Central memory CD8-positive, alpha-beta T cell (primary cell): ENCODE results near the gene GCLC.

ENCODE experiments used
- ATAC-seq: fragments of 150-1000 bp; cut with Tn5 transposase; replicated peaks from 2 replicates; pipeline ENCODE4 v1.10.0; 2022; ENCODE audit warnings: mild to moderate bottlenecking, moderate FRiP score, moderate number of reproducible peaks; ENCODE audit not compliant: poor library complexity, severe bottlenecking; ENCODE audit errors: extremely low read depth
- DNase-seq, 2 donors: peaks; one replicate each; pipeline ENCODE4 v3.0.0; 2021; ENCODE audit warnings: low spot score in 2 of 2
- H3K27ac Mint-ChIP-seq: one replicate; pipeline ENCODE4 v1.8.0; 2022; ENCODE audit warnings: low read depth, mild to moderate bottlenecking, moderate library complexity, mixed read lengths
- H3K27me3 Mint-ChIP-seq: one replicate; pipeline ENCODE4 v1.8.0; 2022; ENCODE audit warnings: mixed read lengths
- H3K36me3 Mint-ChIP-seq: one replicate; pipeline ENCODE4 v1.8.0; 2022; ENCODE audit warnings: mild to moderate bottlenecking, moderate library complexity, mixed read lengths; ENCODE audit not compliant: insufficient read depth
- H3K4me1 Mint-ChIP-seq: one replicate; pipeline ENCODE4 v1.8.0; 2022; ENCODE audit warnings: mixed read lengths
- H3K4me3 Mint-ChIP-seq: one replicate; pipeline ENCODE4 v1.8.0; 2022; ENCODE audit warnings: mild to moderate bottlenecking, moderate library complexity, mixed read lengths
- H3K9me3 Mint-ChIP-seq: one replicate; pipeline ENCODE4 v1.8.0; 2022; ENCODE audit warnings: mixed read lengths

Gene GCLC

DNA sequence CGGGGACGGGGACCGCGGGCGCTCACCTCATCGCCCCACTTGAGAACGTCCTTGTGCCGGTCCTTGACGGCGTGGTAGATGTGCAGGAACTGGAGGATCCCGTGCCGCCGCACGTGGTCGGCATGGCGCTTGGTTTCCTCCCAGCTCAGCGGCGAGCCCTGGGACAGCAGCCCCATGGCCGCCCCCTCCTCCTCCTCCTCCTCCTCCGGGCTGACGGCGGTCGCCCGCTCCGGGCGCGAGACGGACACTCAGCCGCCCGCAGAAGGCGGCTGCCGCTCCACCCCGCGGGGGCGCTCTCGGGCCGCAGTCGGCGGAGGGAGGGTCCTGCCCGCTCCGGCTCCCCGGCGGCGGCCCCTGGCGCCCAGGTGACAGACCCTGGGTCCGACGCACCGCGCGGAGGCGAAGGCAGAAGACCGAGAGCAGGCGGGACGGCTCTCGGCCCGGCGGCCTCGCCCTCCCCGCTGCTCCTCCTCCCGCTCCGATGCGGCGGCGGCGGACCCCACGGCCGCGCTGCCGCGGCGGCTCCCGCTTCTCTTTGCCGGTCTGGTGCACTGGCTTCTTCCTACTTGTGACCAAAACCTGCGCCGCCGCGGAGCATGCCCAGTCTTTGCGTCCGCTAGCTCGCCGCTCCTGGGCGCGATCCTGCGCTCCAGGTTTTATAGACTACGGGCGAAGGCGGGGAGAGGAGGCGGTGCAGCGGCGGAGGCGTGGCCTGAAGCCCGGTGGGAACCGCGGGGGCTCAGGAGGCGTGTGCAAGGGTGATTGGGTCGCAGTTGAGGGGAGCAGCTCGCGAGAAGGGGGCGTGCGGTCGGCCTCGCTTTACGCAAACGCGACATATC, at the start of gene GCLC:
Gene GCLC (minus strand): TSS at position 632 of the 839 bp plus-strand sequence. CDS start 456 bp downstream, at position 176.
- peak; percentile 53 for ATAC-seq
- peak; percentile 76 to 81 for DNase-seq
- Mint-ChIP-seq H3K4me1 (peaks cover 62% of the 10 kb centered on the region), H3K27me3 (no peaks in the 10 kb centered on the region), H3K9me3 (no peaks in the 10 kb centered on the region), H3K27ac (peak within 1 kb of the TSS; percentile 90), H3K4me3 (peak within 1 kb of the TSS; percentile 97), H3K36me3 (peaks cover 13% of the 10 kb centered on the region)

DNA sequence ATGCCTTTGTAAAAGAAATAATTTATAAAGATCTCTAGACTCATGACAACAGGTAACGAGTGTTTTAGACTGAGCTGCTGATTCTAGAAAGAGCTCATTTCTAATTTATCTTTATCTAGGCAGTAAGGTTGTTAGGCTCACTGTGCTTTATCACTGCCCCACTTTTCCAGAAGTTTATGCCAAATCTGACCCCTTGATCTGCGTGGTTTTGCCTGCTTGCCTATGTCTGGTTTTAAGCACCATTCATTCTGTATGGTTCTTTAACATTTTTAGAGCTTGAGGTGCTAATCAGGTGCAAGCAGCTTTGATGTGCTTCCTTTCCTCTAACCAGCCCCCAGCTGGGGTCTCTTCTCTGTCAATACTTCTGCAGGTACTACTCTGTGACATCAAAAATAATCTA, 49.7 kb upstream of the GCLC start:
- H3K4me1 Mint-ChIP-seq: peaks cover 5% of the 10 kb centered on the region
- H3K27me3 Mint-ChIP-seq: peaks cover 10% of the 10 kb centered on the region
- H3K27ac Mint-ChIP-seq: no peak overlapping the region
- ATAC-seq (no peak), DNase-seq (no peak)
- peaks cover 1% of the 10 kb centered on the region for H3K36me3 Mint-ChIP-seq
- no peak overlapping the region for H3K4me3 Mint-ChIP-seq
- H3K9me3 Mint-ChIP-seq: no peaks in the 10 kb centered on the region

DNA sequence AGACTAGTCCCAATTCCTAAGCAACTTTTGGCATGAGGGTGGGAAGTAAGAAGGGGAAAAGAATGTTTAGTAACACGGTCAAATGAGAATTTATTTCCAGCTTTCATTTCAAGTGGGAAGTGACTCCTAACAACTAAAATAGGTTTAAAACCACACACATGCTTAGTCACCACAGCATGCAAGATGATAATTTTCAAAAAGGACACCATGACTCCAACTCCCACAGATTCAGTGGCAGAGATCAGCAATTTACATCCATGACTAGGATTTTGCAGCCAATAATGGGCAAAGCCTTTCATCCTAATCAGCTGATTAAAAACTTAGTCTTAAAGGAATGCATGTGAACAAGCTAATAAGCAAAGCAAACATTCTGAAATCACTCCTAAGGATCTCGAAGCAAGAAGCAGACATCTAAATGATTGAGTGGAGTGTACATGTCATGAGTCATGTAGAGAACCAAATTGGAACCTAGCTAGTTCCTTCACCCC, 48.1 kb upstream of the GCLC start:
- Mint-ChIP-seq H3K4me3 (no peak overlapping the region), H3K27me3 (peaks cover 20% of the 10 kb centered on the region), H3K36me3 (peaks cover 1% of the 10 kb centered on the region), H3K4me1 (peaks cover 5% of the 10 kb centered on the region), H3K27ac (no peak overlapping the region), H3K9me3 (no peaks in the 10 kb centered on the region)
- no peak for DNase-seq
- no peak for ATAC-seq

DNA sequence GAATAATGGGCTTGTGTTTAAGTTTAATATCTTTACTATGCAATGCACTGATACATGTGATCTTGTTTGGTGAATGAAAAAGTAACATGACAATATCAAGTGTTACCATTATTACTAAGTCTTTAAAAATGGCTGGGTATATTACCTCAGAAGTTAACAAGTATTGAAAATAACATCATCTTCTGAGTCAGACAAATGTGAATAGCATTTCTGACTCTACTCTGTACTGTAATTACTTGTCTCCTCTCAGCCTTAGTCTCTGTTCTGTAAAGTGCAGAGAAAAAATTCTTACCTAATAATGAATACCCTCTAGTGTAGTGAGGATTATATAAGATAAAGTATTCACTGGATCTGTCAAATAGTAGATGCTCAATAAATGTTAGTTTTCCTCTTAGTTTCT, 47.0 kb upstream of the GCLC start:
- no peak for ATAC-seq

DNA sequence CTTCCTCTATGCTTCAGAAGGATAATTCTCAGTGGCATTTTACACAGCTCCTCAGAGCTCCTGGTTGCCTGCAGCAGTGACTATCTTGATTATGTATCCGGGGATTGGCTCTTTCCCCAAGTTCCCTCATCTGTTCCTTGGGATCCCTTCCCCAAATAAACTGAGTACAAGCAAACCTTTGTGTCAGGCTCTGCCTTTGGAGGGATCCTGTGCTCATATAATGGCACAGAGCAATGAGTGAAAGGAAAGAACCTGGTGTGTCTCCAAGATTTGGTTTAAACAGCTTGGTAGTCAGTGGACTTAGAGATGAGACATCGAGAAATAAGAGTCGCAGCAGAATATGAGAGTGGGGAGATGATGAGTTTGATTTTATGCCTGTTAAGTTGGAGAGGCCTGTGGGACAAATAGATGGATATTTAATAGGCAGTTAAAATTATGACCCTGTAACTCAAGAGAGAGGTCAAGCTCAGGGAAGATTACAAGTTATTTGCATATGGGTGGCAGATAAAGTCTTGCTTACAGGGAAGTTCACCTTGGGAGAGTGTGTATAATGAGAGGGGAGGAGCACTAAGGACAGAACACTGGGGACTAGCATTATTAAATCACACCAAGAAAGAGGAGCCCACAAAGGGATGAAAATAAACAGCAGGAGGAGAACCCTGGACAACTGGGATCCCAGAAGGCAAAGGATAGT, 44.1 kb upstream of the GCLC start:
- Mint-ChIP-seq H3K4me3 (no peak overlapping the region), H3K4me1 (no peaks in the 10 kb centered on the region), H3K27ac (no peak overlapping the region), H3K27me3 (peaks cover 20% of the 10 kb centered on the region), H3K9me3 (no peaks in the 10 kb centered on the region), H3K36me3 (peaks cover 1% of the 10 kb centered on the region)
- ATAC-seq: no peak
- DNase-seq: no peak

More for the DNA sequence above, 47.0 kb upstream of the GCLC start:
- Mint-ChIP-seq H3K9me3 (no peaks in the 10 kb centered on the region), H3K27me3 (peaks cover 20% of the 10 kb centered on the region), H3K4me3 (no peak overlapping the region), H3K4me1 (peaks cover 5% of the 10 kb centered on the region), H3K27ac (no peak overlapping the region), H3K36me3 (peaks cover 1% of the 10 kb centered on the region)
- DNase-seq: no peak

DNA sequence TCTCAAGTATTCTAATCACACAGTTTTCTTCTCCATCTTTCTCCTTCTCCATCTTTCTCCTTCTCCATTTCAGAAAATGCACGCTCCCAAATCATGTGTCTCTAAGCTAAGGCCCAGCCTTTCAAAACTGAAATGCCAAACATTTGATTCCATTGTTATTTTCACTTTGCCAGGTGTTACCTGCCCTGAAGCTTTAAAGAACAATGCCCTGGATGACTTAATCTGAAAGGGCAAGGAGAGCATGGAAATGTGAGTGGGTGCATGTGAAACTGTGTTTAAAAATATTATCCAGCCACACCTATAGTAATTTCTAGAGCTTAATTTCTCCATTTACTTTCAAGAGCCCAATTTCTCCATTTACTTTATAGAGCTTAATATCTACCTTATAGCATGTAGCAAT, 42.4 kb upstream of the GCLC start:
- H3K36me3 Mint-ChIP-seq: peaks cover 1% of the 10 kb centered on the region
- H3K27ac Mint-ChIP-seq: no peak overlapping the region
- peaks cover 20% of the 10 kb centered on the region for H3K27me3 Mint-ChIP-seq
- no peak overlapping the region for H3K4me3 Mint-ChIP-seq
- no peaks in the 10 kb centered on the region for H3K4me1 Mint-ChIP-seq
- no peaks in the 10 kb centered on the region for H3K9me3 Mint-ChIP-seq
- DNase-seq (no peak), ATAC-seq (no peak)

DNA sequence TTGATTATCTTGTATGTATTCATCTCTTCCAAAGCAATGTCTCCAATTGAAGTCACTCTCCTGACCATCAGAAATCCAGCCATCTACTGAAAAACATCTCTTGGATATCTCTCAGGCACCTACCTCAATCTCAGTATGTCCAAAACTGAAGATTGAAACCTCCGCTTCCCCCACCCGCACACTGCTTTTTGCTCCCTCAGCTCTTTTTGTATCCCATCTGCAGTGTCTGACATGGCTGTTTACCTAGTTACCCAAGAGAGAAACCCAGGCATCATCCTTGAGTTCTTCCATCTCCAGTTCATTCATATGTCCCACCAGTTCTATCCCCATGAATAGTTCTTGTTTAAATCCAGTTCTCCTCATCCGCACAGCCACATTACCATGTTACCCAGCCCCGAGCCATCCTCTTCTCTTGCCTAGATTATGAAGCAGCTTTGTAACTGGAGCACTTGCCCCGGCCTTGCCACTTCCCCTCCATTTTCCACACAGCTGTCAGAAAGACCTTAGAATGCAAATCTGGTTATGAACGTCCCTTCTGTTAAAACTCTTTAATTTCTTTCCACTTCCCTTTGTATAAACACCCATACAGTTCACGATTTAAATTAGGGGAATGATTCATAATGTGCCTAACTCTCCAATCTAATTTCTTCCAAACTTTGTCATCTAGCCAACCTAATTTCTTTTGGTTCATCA, 40.5 kb upstream of the GCLC start:
- ATAC-seq: no peak

DNA sequence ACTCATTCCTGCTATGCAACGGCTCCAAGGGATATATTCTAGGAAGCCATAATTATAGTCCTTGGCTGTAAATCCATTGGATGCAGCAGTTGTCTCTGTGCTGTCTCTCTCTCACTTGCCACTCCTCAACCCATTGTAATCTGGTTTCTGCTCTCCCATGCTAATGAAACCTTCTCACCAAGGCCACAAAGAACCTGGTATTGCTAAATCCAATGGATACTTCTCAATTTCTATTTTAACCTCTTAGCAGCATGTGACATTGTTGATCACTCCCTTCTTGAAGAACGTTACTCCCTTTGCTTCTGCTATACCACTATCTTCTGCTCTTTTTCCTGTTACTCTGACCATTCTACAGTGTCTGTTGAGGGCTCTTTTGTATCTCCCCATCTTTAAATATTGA, 39.8 kb upstream of the GCLC start:
- H3K36me3 Mint-ChIP-seq: no peaks in the 10 kb centered on the region
- H3K4me1 Mint-ChIP-seq: no peaks in the 10 kb centered on the region
- no peaks in the 10 kb centered on the region for H3K9me3 Mint-ChIP-seq
- H3K27me3 Mint-ChIP-seq: peaks cover 10% of the 10 kb centered on the region
- no peak overlapping the region for H3K27ac Mint-ChIP-seq
- H3K4me3 Mint-ChIP-seq: no peak overlapping the region
- ATAC-seq (no peak), DNase-seq (no peak)

More for the DNA sequence above, 40.5 kb upstream of the GCLC start:
- H3K9me3 Mint-ChIP-seq: no peaks in the 10 kb centered on the region
- no peak overlapping the region for H3K4me3 Mint-ChIP-seq
- H3K27me3 Mint-ChIP-seq: peaks cover 10% of the 10 kb centered on the region
- H3K36me3 Mint-ChIP-seq: peaks cover 1% of the 10 kb centered on the region
- H3K27ac Mint-ChIP-seq: no peak overlapping the region
- no peaks in the 10 kb centered on the region for H3K4me1 Mint-ChIP-seq
- no peak for DNase-seq

DNA sequence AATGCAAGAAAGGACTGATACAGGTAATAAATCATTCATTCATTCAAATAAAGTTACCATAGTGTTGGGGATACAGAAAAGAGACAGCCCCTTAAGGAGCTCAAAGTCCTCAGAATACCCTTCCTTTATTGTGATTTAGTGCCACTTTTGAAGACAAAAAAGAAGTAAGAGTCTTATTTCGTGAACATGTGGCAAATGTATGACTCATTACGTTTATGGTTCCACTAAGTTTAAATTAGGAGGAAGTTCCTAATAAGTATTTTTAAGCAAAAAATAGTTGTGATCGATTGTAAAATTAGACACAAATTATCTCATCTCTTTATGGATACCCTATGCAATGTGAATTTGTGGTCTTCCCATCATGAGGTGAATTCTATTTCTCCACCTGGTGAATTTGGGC, 38.5 kb upstream of the GCLC start:
- no peaks in the 10 kb centered on the region for H3K4me1 Mint-ChIP-seq
- H3K4me3 Mint-ChIP-seq: no peak overlapping the region
- no peaks in the 10 kb centered on the region for H3K27me3 Mint-ChIP-seq
- no peak for DNase-seq
- no peak for ATAC-seq
- no peaks in the 10 kb centered on the region for H3K9me3 Mint-ChIP-seq
- no peak overlapping the region for H3K27ac Mint-ChIP-seq
- H3K36me3 Mint-ChIP-seq: no peaks in the 10 kb centered on the region

DNA sequence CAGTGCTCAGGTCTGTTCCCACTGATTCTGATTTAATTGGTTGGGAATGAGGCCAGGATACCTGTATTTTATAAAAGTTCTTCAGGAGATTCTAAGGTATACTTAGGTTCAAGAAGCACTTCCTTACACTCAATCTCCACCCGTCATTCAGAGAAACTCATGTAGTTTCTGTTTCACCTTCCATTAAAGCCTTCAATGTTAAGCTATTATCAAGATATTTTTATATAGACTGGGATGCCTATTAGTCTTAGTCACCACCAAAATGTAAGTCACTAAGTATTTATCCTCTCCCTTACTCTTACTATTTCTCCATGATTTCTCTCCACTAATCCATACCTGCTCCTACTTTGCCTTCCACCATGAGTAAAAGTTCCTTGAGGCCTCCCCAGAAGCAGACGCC, 38.1 kb upstream of the GCLC start:
- Mint-ChIP-seq H3K4me1 (no peaks in the 10 kb centered on the region), H3K36me3 (no peaks in the 10 kb centered on the region), H3K4me3 (no peak overlapping the region), H3K27ac (no peak overlapping the region), H3K9me3 (no peaks in the 10 kb centered on the region), H3K27me3 (no peaks in the 10 kb centered on the region)
- ATAC-seq (no peak), DNase-seq (no peak)

DNA sequence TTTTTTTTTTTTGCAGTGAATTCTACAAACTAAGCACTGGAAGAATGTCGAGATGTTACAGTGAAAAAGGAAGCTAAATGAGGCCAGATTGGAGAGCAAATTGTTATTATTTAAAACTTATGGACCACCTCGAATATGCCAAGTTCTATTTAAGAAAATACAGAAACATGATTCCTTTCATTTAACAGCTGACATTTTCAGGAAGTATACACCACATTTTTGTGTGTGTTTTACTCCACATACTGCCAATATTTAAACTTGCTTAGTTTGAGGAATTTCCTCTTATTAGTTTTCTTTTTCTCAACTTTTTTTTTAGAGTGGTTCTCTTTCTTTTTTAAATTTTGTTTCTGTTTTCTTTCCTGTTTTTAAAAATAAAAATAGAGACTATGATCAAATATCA, 37.0 kb upstream of the GCLC start:
- H3K4me3 Mint-ChIP-seq: no peak overlapping the region
- H3K4me1 Mint-ChIP-seq: no peaks in the 10 kb centered on the region
- no peaks in the 10 kb centered on the region for H3K9me3 Mint-ChIP-seq
- ATAC-seq: no peak
- no peaks in the 10 kb centered on the region for H3K27me3 Mint-ChIP-seq
- H3K27ac Mint-ChIP-seq: no peak overlapping the region
- no peaks in the 10 kb centered on the region for H3K36me3 Mint-ChIP-seq
- no peak for DNase-seq

DNA sequence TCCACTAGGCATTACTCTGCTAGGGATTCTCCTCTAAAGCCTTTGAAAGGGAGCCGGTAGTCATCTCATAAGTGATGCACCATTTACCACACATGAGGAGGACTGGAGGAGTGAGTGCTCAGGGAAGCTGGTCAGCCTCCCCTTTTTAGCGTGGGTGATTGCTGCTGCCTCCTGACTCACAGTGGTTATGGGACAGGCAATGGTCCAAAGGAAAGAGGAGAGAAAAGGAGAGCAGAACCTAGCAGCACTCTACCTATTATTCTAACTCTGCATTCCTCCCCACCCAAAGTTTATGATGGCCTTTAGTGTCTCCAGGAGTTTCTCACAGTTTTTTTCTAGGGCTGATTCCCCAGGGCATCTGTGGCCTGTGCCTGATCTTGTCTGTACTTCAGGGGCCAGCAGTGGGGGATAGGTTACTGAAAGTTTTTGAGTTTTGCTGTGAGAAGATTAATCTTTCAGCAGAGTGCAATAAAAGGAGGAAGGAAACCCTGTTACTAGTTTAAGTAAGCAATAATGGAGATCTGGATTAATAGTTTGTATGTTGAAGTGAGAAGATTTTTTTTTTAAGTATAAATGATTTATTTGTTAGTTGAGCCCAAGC, 36.4 kb upstream of the GCLC start:
- DNase-seq (no peak), ATAC-seq (no peak)
- Mint-ChIP-seq H3K36me3 (no peaks in the 10 kb centered on the region), H3K9me3 (no peaks in the 10 kb centered on the region), H3K4me3 (no peak overlapping the region), H3K4me1 (no peaks in the 10 kb centered on the region), H3K27me3 (no peaks in the 10 kb centered on the region), H3K27ac (no peak overlapping the region)
